Astrocyte (in vitro differentiated cells and primary cell): ENCODE measurements around the gene GRAMD4. TPM values are rescaled to one million over a fixed set of nuclear protein-coding genes. Genes with fewer than 3 reads are reported as not detected.
A peak's percentile ranks its signal among the peaks of the same experiment; 100 is the strongest.

Source experiments
- DNase-seq: peaks from one replicate; pipeline ENCODE4 v3.0.0-alpha.2; 2010; ENCODE audit warnings: low read depth
- FAIRE-seq: peaks from 2 replicates; lab custom pipeline; 2011; peaks lifted over from hg19 to GRCh38; lab: Jason Lieb, UNC
- H2AFZ ChIP-seq: 2 replicates; pipeline ENCODE4 v1.6.0; 2012; ENCODE audit warnings: low read depth, low read length, inconsistent platforms
- H3K27ac ChIP-seq: 2 replicates; pipeline ENCODE4 v1.5.1; 2011; ENCODE audit warnings: low read depth, low read length, inconsistent platforms
- H3K27me3 ChIP-seq: 2 replicates; pipeline ENCODE4 v1.6.0; 2011; ENCODE audit warnings: low read length, inconsistent platforms; ENCODE audit not compliant: insufficient read depth
- H3K36me3 ChIP-seq: 2 replicates; pipeline ENCODE4 v1.5.1; 2011; ENCODE audit warnings: low read length, inconsistent platforms; ENCODE audit not compliant: insufficient read depth
- H3K4me1 ChIP-seq: 2 replicates; pipeline ENCODE4 v1.5.1; 2011; ENCODE audit warnings: low read length, inconsistent platforms; ENCODE audit not compliant: insufficient read depth
- H3K4me2 ChIP-seq: 2 replicates; pipeline ENCODE4 v1.6.0; 2012; ENCODE audit warnings: low read length, inconsistent platforms
- H3K4me3 ChIP-seq: 2 replicates; pipeline ENCODE4 v1.5.1; 2011; ENCODE audit warnings: low read depth, mild to moderate bottlenecking, low read length, inconsistent platforms; ENCODE audit not compliant: insufficient read depth
- H3K79me2 ChIP-seq: 2 replicates; pipeline ENCODE4 v1.6.0; 2012; ENCODE audit warnings: mild to moderate bottlenecking, low read length, inconsistent platforms; ENCODE audit not compliant: insufficient read depth
- H3K9ac ChIP-seq: 2 replicates; pipeline ENCODE4 v1.6.0; 2012; ENCODE audit warnings: mild to moderate bottlenecking, low read length, inconsistent platforms
- H3K9me3 ChIP-seq: 2 replicates; pipeline ENCODE4 v1.5.1; 2012; ENCODE audit warnings: low read depth, mild to moderate bottlenecking, low read length, inconsistent platforms; ENCODE audit not compliant: insufficient read depth
- H4K20me1 ChIP-seq: 2 replicates; pipeline ENCODE4 v1.6.0; 2012; ENCODE audit warnings: low read length, inconsistent platforms; ENCODE audit not compliant: insufficient read depth
- H3K27ac Mint-ChIP-seq: one replicate; pipeline ENCODE4 v1.8.0; 2021; ENCODE audit warnings: mild to moderate bottlenecking, mixed read lengths; ENCODE audit not compliant: unreplicated experiment
- H3K27me3 Mint-ChIP-seq: one replicate; pipeline ENCODE4 v1.8.0; 2021; ENCODE audit warnings: low read depth, mixed read lengths; ENCODE audit not compliant: unreplicated experiment
- H3K36me3 Mint-ChIP-seq: one replicate; pipeline ENCODE4 v1.8.0; 2021; ENCODE audit warnings: low read depth, mixed read lengths; ENCODE audit not compliant: unreplicated experiment
- H3K4me1 Mint-ChIP-seq: one replicate; pipeline ENCODE4 v1.8.0; 2021; ENCODE audit warnings: low read depth, mixed read lengths; ENCODE audit not compliant: unreplicated experiment
- H3K4me3 Mint-ChIP-seq: one replicate; pipeline ENCODE4 v1.8.0; 2021; ENCODE audit warnings: mild to moderate bottlenecking, moderate library complexity, mixed read lengths; ENCODE audit not compliant: unreplicated experiment
- H3K9me3 Mint-ChIP-seq: one replicate; pipeline ENCODE4 v1.8.0; 2021; ENCODE audit warnings: mild to moderate bottlenecking, mixed read lengths; ENCODE audit not compliant: unreplicated experiment
- EZH2 ChIP-seq: IDR thresholded peaks from 2 replicates; pipeline ENCODE4 v1.6.1; 2012; ENCODE audit warnings: mild to moderate bottlenecking, low read length, inconsistent platforms; ENCODE audit not compliant: insufficient read depth
- total RNA-seq: library from RNA; stranded (reverse); gene quantifications from 2 replicates; pipeline ENCODE4 v1.2.1, GENCODE V29; 2021
- TF ChIP-seq, protein P1 (sequence below): IDR thresholded peaks from 2 replicates; pipeline ENCODE4 v1.5.1; 2011; ENCODE audit warnings: low read depth, mild to moderate bottlenecking, inconsistent platforms, low read length, moderate library complexity; ENCODE audit not compliant: insufficient read depth

Gene GRAMD4
- total RNA-seq, 1 donor from 2014 or later = 17.8 TPM

DNA sequence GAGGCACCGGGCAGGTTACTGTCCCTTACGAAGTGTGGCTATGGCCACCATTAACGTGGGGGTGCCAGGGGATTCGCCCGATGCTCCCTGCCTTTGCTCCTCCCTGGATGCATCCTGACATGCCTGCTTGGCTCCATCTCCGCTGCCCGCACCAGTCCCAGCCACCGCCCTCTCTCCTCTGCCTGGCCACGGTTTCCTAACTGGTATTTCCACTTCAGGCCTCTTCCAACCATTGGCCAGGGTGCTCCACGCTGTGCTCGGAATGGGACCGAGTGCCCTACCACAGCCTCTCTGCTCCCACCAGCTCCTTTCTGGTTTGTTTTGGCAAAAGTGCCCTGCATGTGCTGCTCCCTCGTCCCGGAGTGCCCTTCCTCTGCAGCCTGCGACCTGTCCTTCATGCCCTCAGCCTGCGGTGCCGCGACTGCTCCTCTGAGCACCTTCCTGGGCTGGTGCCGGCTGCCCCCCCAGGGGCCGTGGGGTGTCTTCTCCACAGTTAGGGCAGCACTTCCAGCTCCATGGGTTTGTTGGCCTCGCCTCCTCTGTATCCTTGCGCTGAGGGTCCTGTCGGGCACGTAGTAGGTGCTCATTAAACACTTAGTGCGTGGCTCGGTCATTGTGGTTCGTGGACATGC is 12.6 kb upstream of the GRAMD4 start:
- no peak overlapping the region for H3K27ac Mint-ChIP-seq
- H3K4me3 Mint-ChIP-seq = no peak overlapping the region
- no peaks in the 10 kb centered on the region for H3K27me3 Mint-ChIP-seq
- FAIRE-seq (no peak), DNase-seq (no peak)
- Histone ChIP-seq H3K9me3 (no peaks in the 10 kb centered on the region), H3K36me3 (no peaks in the 10 kb centered on the region), H3K27me3 (no peaks in the 10 kb centered on the region), H3K27ac (no peak overlapping the region), H2AFZ (no peak overlapping the region), H3K4me3 (no peak overlapping the region), H3K4me1 (peaks cover 3% of the 10 kb centered on the region), H3K4me2 (no peak overlapping the region), H4K20me1 (peaks cover 42% of the 10 kb centered on the region), H3K79me2 (peaks cover 9% of the 10 kb centered on the region), H3K9ac (no peak overlapping the region)
- no peak for TF ChIP-seq EZH2
- TF ChIP-seq, protein P1, sequence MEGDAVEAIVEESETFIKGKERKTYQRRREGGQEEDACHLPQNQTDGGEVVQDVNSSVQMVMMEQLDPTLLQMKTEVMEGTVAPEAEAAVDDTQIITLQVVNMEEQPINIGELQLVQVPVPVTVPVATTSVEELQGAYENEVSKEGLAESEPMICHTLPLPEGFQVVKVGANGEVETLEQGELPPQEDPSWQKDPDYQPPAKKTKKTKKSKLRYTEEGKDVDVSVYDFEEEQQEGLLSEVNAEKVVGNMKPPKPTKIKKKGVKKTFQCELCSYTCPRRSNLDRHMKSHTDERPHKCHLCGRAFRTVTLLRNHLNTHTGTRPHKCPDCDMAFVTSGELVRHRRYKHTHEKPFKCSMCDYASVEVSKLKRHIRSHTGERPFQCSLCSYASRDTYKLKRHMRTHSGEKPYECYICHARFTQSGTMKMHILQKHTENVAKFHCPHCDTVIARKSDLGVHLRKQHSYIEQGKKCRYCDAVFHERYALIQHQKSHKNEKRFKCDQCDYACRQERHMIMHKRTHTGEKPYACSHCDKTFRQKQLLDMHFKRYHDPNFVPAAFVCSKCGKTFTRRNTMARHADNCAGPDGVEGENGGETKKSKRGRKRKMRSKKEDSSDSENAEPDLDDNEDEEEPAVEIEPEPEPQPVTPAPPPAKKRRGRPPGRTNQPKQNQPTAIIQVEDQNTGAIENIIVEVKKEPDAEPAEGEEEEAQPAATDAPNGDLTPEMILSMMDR = no peak
- no peaks in the 10 kb centered on the region for H3K36me3 Mint-ChIP-seq
- peaks cover 4% of the 10 kb centered on the region for H3K4me1 Mint-ChIP-seq
- no peaks in the 10 kb centered on the region for H3K9me3 Mint-ChIP-seq

DNA sequence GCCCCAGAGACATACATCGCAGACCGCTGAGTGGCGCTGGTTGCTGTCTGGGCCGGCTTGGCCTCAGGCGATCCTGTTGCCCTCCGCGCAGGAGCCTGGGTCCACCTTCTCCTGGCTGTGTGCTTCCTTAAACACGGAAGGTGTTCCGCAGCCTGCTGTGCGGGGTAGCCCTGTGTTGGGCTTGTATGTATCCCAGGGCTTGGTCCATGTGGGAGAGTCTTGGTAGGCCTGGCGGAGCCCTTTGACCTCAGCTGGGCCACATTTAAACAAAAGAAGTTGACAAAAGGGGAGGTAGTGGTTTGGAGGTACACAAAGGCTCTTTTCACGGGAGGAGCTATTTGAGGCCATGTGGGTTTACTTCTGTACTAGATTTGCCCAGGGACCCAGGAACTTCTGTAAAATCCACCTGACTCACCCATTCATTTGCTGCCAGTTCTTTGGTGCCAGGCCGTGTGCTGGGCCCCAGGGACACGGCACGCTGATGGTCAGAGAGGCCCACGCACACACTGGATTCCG is 11.0 kb upstream of the GRAMD4 start:
- no peak for DNase-seq
- peaks cover 3% of the 10 kb centered on the region for H3K4me1 ChIP-seq
- TF ChIP-seq EZH2 = no peak
- TF ChIP-seq, protein P1 = no peak
- Mint-ChIP-seq H3K36me3 (no peaks in the 10 kb centered on the region), H3K4me1 (peaks cover 14% of the 10 kb centered on the region), H3K27me3 (no peaks in the 10 kb centered on the region), H3K4me3 (no peak overlapping the region), H3K27ac (peak overlapping the region; percentile 47), H3K9me3 (no peaks in the 10 kb centered on the region)
- peaks cover 9% of the 10 kb centered on the region for H3K79me2 ChIP-seq
- no peaks in the 10 kb centered on the region for H3K36me3 ChIP-seq
- no peak for FAIRE-seq
- H3K27me3 ChIP-seq = no peaks in the 10 kb centered on the region
- H2AFZ ChIP-seq = no peak overlapping the region
- no peaks in the 10 kb centered on the region for H3K9me3 ChIP-seq
- no peak overlapping the region for H3K4me3 ChIP-seq
- peaks cover 58% of the 10 kb centered on the region for H4K20me1 ChIP-seq
- H3K27ac ChIP-seq = no peak overlapping the region
- H3K4me2 ChIP-seq = no peak overlapping the region
- no peak overlapping the region for H3K9ac ChIP-seq

DNA sequence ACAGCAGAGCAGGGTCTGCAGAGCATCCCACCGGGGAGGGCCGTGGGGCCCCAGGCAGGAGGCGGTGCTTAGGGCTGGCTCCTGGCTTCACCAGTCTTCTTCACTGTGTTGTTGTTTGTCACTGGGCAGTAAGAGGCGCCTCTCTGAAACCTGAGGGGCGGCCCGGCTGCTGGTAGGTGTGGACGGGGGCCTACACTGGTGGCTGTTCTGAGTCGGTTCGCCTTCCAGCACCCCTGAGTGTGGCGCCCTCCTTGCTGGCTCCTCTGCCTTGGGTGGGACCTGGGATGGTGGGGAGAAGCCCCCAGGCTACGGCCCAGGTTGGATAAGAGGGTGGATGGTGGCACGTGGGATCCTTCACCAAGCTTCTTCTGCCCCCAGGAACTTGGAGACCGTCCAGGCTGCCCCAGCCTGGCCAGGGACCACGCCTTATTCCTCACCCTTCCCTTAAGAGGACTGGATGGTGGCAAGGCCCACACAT is 10.4 kb upstream of the GRAMD4 start:
- peaks cover 11% of the 10 kb centered on the region for H3K4me1 Mint-ChIP-seq
- Histone ChIP-seq H3K4me1 (no peaks in the 10 kb centered on the region), H3K9me3 (no peaks in the 10 kb centered on the region), H3K4me3 (no peak overlapping the region), H3K79me2 (peaks cover 14% of the 10 kb centered on the region), H3K4me2 (no peak overlapping the region), H3K36me3 (no peaks in the 10 kb centered on the region), H3K27me3 (no peaks in the 10 kb centered on the region), H3K9ac (no peak overlapping the region), H3K27ac (no peak overlapping the region), H2AFZ (no peak overlapping the region), H4K20me1 (peaks cover 63% of the 10 kb centered on the region)
- no peaks in the 10 kb centered on the region for H3K27me3 Mint-ChIP-seq
- no peak overlapping the region for H3K4me3 Mint-ChIP-seq
- no peaks in the 10 kb centered on the region for H3K36me3 Mint-ChIP-seq
- no peak overlapping the region for H3K27ac Mint-ChIP-seq
- DNase-seq = no peak
- no peak for FAIRE-seq
- TF ChIP-seq, protein P1 = no peak
- TF ChIP-seq EZH2 = no peak
- no peaks in the 10 kb centered on the region for H3K9me3 Mint-ChIP-seq
